Hippocampal formation (tissue), 2 donors: ENCODE results near the gene CBARP.

Experiments
- DNase-seq, 2 donors: peaks; one replicate each; lab custom pipeline; 2025; lab: John Stamatoyannopoulos, UW

Gene CBARP

GRCh38 chr19:1264801-1265614 is 27.2 kb upstream of the CBARP start:
- DNase-seq: no peak

GRCh38 chr19:1263188-1263587 is 25.4 kb upstream of the CBARP start:
- no peak for DNase-seq

GRCh38 chr19:1262623-1263123 is 24.9 kb upstream of the CBARP start:
- DNase-seq: no peak

- no peak for DNase-seq
These were observed 24.2 kb upstream of the CBARP start for GRCh38 chr19:1261798-1262622.

GRCh38 chr19:1261538-1261797 is 23.7 kb upstream of the CBARP start:
- no peak for DNase-seq

GRCh38 chr19:1260749-1261537 is 23.1 kb upstream of the CBARP start:
- peak; percentile 91 to 92 for DNase-seq

GRCh38 chr19:1259876-1260748 is 22.3 kb upstream of the CBARP start:
- DNase-seq: no peak

- no peak for DNase-seq
These were observed 21.5 kb upstream of the CBARP start for GRCh38 chr19:1259206-1259875.

GRCh38 chr19:1258707-1259205 is 21.0 kb upstream of the CBARP start:
- DNase-seq: no peak

GRCh38 chr19:1258163-1258492 is 20.3 kb upstream of the CBARP start:
- no peak for DNase-seq

- no peak for DNase-seq
These were observed 19.8 kb upstream of the CBARP start for GRCh38 chr19:1257475-1258162.

- no peak for DNase-seq
These were observed 19.1 kb upstream of the CBARP start for GRCh38 chr19:1256646-1257474.

- DNase-seq: peak; percentile 55 to 83
These were observed 17.7 kb upstream of the CBARP start for GRCh38 chr19:1255186-1256161.

- DNase-seq: no peak
These were observed 16.9 kb upstream of the CBARP start for GRCh38 chr19:1254530-1255185.

GRCh38 chr19:1254081-1254527 is 16.3 kb upstream of the CBARP start:
- DNase-seq: peak; percentile 27 to 39

GRCh38 chr19:1253514-1254080 is 15.8 kb upstream of the CBARP start:
- DNase-seq: no peak
